PC-9 (cell line): ENCODE data around the gene MACROH2A1. TPM values are rescaled to one million over a fixed set of nuclear protein-coding genes. Genes with fewer than 3 reads are reported as not detected.

ENCODE experiments used
- BruUV-seq: library from RNA; stranded (reverse); fragments of 400-500 nt; replicated peaks from 2 replicates; lab custom pipeline; 2021; lab: Mats Ljungman, UMichigan
- CTCF ChIA-PET: fragments of 300-600 bp; sonication (Branson Sonifier 250); formaldehyde crosslinking; loops from one replicate; lab custom pipeline; 2022; ENCODE audit warnings: antibody characterized with exemption; lab: Charles Lee
- POLR2A ChIA-PET: fragments of 300-600 bp; sonication (Branson Sonifier 250); formaldehyde crosslinking; loops from one replicate; lab custom pipeline; 2022; ENCODE audit warnings: antibody characterized with exemption; ENCODE audit not compliant: unreplicated experiment; lab: Charles Lee
- DNase-seq, 2 experiments: peaks; one replicate each; pipeline versions ENCODE4 v3.0.0 to v3.0.0-alpha.2; 2015 to 2022; ENCODE audit warnings: mixed read lengths in 1 of 2
- H2AFZ ChIP-seq: fragments of 200-600 bp; sonication (generic); 2 replicates; pipeline ENCODE4 v1.8.1; 2017; ENCODE audit warnings: antibody characterized with exemption
- H3F3A ChIP-seq: fragments of 200-600 bp; sonication (generic); 2 replicates; pipeline ENCODE4 v1.8.1; 2017; ENCODE audit warnings: antibody characterized with exemption, mild to moderate bottlenecking, low read depth; ENCODE audit not compliant: insufficient read depth
- H3K27ac ChIP-seq: fragments of 200-600 bp; sonication (generic); 2 replicates; pipeline ENCODE4 v1.6.1; 2016; ENCODE audit warnings: mixed run types
- H3K27me3 ChIP-seq: fragments of 200-600 bp; sonication (generic); 2 replicates; pipeline ENCODE4 v1.6.1; 2016; ENCODE audit warnings: low read depth, mixed run types; ENCODE audit not compliant: insufficient read depth
- H3K36me3 ChIP-seq: fragments of 200-600 bp; sonication (generic); 2 replicates; pipeline ENCODE4 v1.6.1; 2016; ENCODE audit warnings: low read depth, mixed run types
- H3K4me1 ChIP-seq: fragments of 200-600 bp; sonication (generic); replicated peaks from 2 replicates; pipeline ENCODE4 v1.6.1; 2016; ENCODE audit warnings: mixed run types; ENCODE audit not compliant: insufficient read depth
- H3K4me2 ChIP-seq: fragments of 200-600 bp; sonication (generic); 2 replicates; pipeline ENCODE4 v1.6.1; 2017; ENCODE audit warnings: mixed run types
- H3K4me3 ChIP-seq: fragments of 200-600 bp; sonication (generic); 2 replicates; pipeline ENCODE4 v1.6.1; 2016; ENCODE audit warnings: mixed run types
- H3K79me2 ChIP-seq: fragments of 200-600 bp; sonication (generic); 2 replicates; pipeline ENCODE4 v1.6.1; 2017; ENCODE audit warnings: low read depth, mixed run types
- H3K9me2 ChIP-seq: fragments of 200-600 bp; sonication (generic); 2 replicates; pipeline ENCODE4 v1.8.1; 2017; ENCODE audit warnings: mild to moderate bottlenecking; ENCODE audit not compliant: insufficient read depth
- H3K9me3 ChIP-seq: fragments of 200-600 bp; sonication (generic); 2 replicates; pipeline ENCODE4 v1.8.1; 2016; ENCODE audit warnings: low read depth; ENCODE audit not compliant: insufficient read depth
- H4K20me1 ChIP-seq: fragments of 200-600 bp; sonication (generic); 2 replicates; pipeline ENCODE4 v1.8.1; 2017; ENCODE audit not compliant: insufficient read depth
- EZH2 ChIP-seq: fragments of 200-600 bp; sonication (generic); IDR thresholded peaks from 2 replicates; pipeline ENCODE4 v1.8.0; 2017; ENCODE audit warnings: antibody characterized with exemption, low read depth
- intact Hi-C: fragments of 100-400 bp; cut with micrococcal nuclease; formaldehyde crosslinking; loops from one replicate; pipeline ENCODE4 v1.10.0; 2022; ENCODE audit not compliant: unreplicated experiment
- total RNA-seq: library from RNA; stranded (reverse); gene quantifications from 2 replicates; pipeline ENCODE4 v1.2.3, GENCODE V29; 2021
- TF ChIP-seq, protein P1 (sequence below): fragments of 200-600 bp; sonication (generic); conservative IDR thresholded peaks from 2 replicates; pipeline ENCODE4 v1.6.1; 2017; ENCODE audit warnings: mixed run types, antibody characterized with exemption, mild to moderate bottlenecking, moderate library complexity

The MACROH2A1 gene
- total RNA-seq, 1 experiment from 2014 or later = 223 TPM

DNA sequence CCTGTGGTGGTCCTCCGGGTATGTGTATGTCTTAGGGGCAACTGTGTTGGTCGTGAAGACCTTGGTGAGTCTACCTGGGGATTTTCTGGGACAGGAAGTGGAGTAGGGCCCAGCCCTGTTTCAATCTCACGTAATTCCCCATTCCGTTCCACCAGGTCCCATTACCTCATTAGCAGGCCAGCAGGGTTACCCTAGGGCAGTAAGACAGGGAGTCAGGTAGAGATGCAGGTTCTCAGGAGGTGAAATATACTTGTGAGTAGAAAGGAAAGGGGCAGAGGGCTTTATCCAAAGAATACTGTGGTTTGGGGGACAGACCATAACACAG, 56.5 kb downstream of the MACROH2A1 start:
- H3K4me3 ChIP-seq = no peak overlapping the region
- DNase-seq = no peak
- peaks cover 3% of the 10 kb centered on the region; the same call in 1 of the 2 replicates for H3F3A ChIP-seq
- ChIA-PET POLR2A (no interaction called here), CTCF (no interaction called here)
- H3K36me3 ChIP-seq = no peaks in the 10 kb centered on the region; the same call in 1 of the 2 replicates
- no peaks in the 10 kb centered on the region for H3K9me3 ChIP-seq
- BruUV-seq = no TSS peak
- H3K4me1 ChIP-seq = no peaks in the 10 kb centered on the region
- H3K79me2 ChIP-seq = no peaks in the 10 kb centered on the region
- H4K20me1 ChIP-seq = peaks cover 22% of the 10 kb centered on the region
- no peaks in the 10 kb centered on the region for H3K27me3 ChIP-seq
- H3K9me2 ChIP-seq = no peaks in the 10 kb centered on the region
- no peak overlapping the region for H3K27ac ChIP-seq
- intact Hi-C loops = no loop called here
- H3K4me2 ChIP-seq = no peak overlapping the region
- no peak for TF ChIP-seq EZH2
- TF ChIP-seq, protein P1, sequence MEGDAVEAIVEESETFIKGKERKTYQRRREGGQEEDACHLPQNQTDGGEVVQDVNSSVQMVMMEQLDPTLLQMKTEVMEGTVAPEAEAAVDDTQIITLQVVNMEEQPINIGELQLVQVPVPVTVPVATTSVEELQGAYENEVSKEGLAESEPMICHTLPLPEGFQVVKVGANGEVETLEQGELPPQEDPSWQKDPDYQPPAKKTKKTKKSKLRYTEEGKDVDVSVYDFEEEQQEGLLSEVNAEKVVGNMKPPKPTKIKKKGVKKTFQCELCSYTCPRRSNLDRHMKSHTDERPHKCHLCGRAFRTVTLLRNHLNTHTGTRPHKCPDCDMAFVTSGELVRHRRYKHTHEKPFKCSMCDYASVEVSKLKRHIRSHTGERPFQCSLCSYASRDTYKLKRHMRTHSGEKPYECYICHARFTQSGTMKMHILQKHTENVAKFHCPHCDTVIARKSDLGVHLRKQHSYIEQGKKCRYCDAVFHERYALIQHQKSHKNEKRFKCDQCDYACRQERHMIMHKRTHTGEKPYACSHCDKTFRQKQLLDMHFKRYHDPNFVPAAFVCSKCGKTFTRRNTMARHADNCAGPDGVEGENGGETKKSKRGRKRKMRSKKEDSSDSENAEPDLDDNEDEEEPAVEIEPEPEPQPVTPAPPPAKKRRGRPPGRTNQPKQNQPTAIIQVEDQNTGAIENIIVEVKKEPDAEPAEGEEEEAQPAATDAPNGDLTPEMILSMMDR = no peak
- H2AFZ ChIP-seq = no peak overlapping the region

DNA sequence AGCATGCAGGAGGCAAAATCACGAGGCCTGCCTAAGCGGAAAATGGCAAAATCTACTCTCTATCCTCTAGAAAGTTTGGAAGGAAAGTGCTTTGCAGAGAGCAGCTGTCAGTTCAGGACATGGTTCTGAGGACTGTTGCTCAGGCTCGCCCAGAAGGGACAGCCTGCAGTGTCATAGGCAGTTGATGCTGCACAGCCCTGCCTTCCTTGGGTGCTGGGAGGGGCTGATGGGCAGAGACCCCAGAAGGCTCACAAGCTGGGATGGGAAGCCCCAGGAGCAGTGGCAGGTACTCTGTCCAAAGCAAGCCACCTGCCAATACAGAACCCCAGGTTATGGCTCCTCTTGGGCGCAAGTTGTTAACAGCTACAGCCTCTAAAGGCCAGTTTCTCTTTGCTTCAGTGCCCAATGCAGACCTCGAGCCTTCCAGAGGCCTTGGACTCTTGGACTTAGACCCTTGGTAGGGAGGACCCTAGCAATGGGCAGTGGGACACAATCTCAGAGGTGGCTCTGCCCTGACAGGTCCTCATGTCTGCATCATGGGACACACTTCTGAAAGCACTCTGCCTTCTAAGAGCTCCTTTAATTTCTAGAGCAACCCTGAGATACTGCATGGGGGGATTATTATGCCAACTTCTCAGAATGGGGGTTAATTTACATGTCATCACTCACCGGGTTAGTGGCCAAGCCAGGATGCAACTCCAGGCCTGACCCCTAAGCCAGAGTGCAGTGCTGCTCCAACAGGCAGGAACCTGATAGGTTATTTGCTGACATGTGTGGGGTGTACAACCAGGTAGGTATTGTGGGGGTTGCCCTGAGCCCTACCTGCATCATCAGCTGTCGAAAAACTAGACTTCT, 57.1 kb downstream of the MACROH2A1 start:
- ChIA-PET POLR2A (no interaction called here), CTCF (no interaction called here)
- Histone ChIP-seq H3K4me2 (no peak overlapping the region), H3K9me2 (no peaks in the 10 kb centered on the region), H3K9me3 (no peaks in the 10 kb centered on the region), H3K79me2 (no peaks in the 10 kb centered on the region), H4K20me1 (peaks cover 22% of the 10 kb centered on the region), H3K27me3 (no peaks in the 10 kb centered on the region), H3K4me1 (no peaks in the 10 kb centered on the region), H3K27ac (no peak overlapping the region), H3F3A (peaks cover 3% of the 10 kb centered on the region; the same call in 1 of the 2 replicates), H3K36me3 (no peaks in the 10 kb centered on the region; the same call in 1 of the 2 replicates), H2AFZ (no peak overlapping the region), H3K4me3 (no peak overlapping the region)
- intact Hi-C loops = no loop called here
- TF ChIP-seq, protein P1 = no peak
- TF ChIP-seq EZH2 = no peak
- DNase-seq = no peak
- no TSS peak for BruUV-seq

DNA sequence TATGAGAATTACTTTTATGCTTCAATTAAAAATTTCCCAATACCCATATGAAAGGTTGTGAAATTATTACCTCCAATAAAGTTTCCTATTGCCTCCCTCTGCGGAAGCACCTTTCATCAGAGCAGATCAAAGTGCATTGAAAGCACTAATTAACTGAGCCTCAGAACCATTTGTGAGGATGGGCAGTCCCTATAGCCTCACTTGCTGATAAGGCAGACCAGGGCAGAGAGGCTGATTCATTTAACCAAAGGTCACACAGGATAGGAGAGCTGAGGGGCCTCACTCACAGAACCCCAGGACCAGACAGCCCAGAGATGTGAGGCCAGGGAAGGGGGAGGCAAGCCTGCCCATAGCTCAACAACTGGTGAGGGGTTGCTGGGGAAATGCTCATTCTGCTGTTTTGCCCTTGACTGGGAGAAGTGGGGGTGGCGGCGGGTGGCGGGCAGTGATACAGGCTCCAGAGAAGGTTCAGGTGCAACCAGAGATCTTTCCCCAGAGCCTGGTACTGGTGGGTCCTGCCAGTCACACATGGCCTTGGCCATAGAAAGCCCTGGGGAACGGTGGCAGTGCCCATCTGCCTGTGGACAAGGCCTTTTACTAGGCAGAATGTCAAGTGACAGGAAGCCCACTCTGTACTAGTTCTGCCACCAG, 57.9 kb downstream of the MACROH2A1 start:
- no peak overlapping the region for H3K27ac ChIP-seq
- POLR2A ChIA-PET = no interaction called here

More for the DNA sequence above, 57.9 kb downstream of the MACROH2A1 start:
- Histone ChIP-seq H3K9me2 (no peaks in the 10 kb centered on the region), H3F3A (peaks cover 3% of the 10 kb centered on the region; the same call in 1 of the 2 replicates), H3K4me1 (no peaks in the 10 kb centered on the region), H3K9me3 (no peaks in the 10 kb centered on the region), H3K27me3 (no peaks in the 10 kb centered on the region), H3K36me3 (no peaks in the 10 kb centered on the region; the same call in 1 of the 2 replicates), H3K4me2 (no peak overlapping the region), H3K4me3 (no peak overlapping the region), H2AFZ (no peak overlapping the region), H3K79me2 (no peaks in the 10 kb centered on the region), H4K20me1 (peaks cover 16% of the 10 kb centered on the region)
- no peak for TF ChIP-seq EZH2
- TF ChIP-seq, protein P1 = no peak
- no TSS peak for BruUV-seq
- CTCF ChIA-PET = no interaction called here
- intact Hi-C loops = no loop called here
- DNase-seq = no peak
